HepG2 (cell line): ENCODE data around the gene MFAP3L. TPM values are rescaled to one million over a fixed set of nuclear protein-coding genes. Genes with fewer than 3 reads are reported as not detected.

Experiments used
- CENPBD1 ChIP-seq: sonication (generic); formaldehyde crosslinking; IDR thresholded peaks from 2 replicates; pipeline ENCODE4 v1.8.0; 2022; ENCODE audit warnings: missing genetic modification reagents, low read depth, mild to moderate bottlenecking, borderline replicate concordance
- CENPT ChIP-seq: sonication (generic); formaldehyde crosslinking; IDR thresholded peaks from 2 replicates; pipeline ENCODE4 v1.8.0; 2022; ENCODE audit warnings: low read depth, mild to moderate bottlenecking, moderate library complexity, missing genetic modification reagents
- IKZF5 ChIP-seq: IDR thresholded peaks from 2 replicates; pipeline ENCODE4 v1.6.1; 2018; ENCODE audit warnings: missing genetic modification reagents, mild to moderate bottlenecking, missing compliant biosample characterization
- MIER3 ChIP-seq: IDR thresholded peaks from 2 replicates; pipeline ENCODE4 v1.6.1; 2016; ENCODE audit warnings: missing compliant biosample characterization, borderline replicate concordance
- MLXIP ChIP-seq: sonication (generic); formaldehyde crosslinking; IDR thresholded peaks from 2 replicates; pipeline ENCODE4 v1.9.0; 2021; ENCODE audit warnings: missing genetic modification reagents, borderline replicate concordance
- PITX1 ChIP-seq: sonication (generic); formaldehyde crosslinking; IDR thresholded peaks from 2 replicates; pipeline ENCODE4 v1.5.1; 2020; ENCODE audit warnings: mild to moderate bottlenecking, missing genetic modification reagents
- RXRA ChIP-seq: sonication (generic); formaldehyde crosslinking; IDR thresholded peaks from 2 replicates; pipeline ENCODE4 v1.5.1; 2020; ENCODE audit warnings: missing genetic modification reagents
- SALL1 ChIP-seq: sonication (generic); formaldehyde crosslinking; IDR thresholded peaks from 2 replicates; pipeline ENCODE4 v1.8.0; 2022; ENCODE audit warnings: mild to moderate bottlenecking, missing genetic modification reagents
- SNAI1 ChIP-seq: sonication (generic); formaldehyde crosslinking; IDR thresholded peaks from 2 replicates; pipeline ENCODE4 v1.5.0; 2020; ENCODE audit warnings: mild to moderate bottlenecking, missing genetic modification reagents, borderline replicate concordance
- SOX5 ChIP-seq: IDR thresholded peaks from 2 replicates; pipeline ENCODE4 v1.6.1; 2016; ENCODE audit warnings: borderline replicate concordance
- TFAP4 ChIP-seq: sonication (generic); IDR thresholded peaks from 2 replicates; pipeline ENCODE4 v1.6.1; 2016; ENCODE audit warnings: low read depth, borderline replicate concordance
- ZC3H4 ChIP-seq: sonication (generic); formaldehyde crosslinking; IDR thresholded peaks from 2 replicates; pipeline ENCODE4 v1.4.0; 2020; ENCODE audit warnings: missing genetic modification reagents, borderline replicate concordance
- ZMYM4 ChIP-seq: sonication (generic); formaldehyde crosslinking; IDR thresholded peaks from 2 replicates; pipeline ENCODE4 v1.8.1; 2023; ENCODE audit warnings: mild to moderate bottlenecking, missing genetic modification reagents
- ZNF329 ChIP-seq: sonication (generic); formaldehyde crosslinking; IDR thresholded peaks from 2 replicates; pipeline ENCODE4 v1.9.0; 2021; ENCODE audit warnings: low read depth, mild to moderate bottlenecking, missing genetic modification reagents
- ZNF512B ChIP-seq: sonication (generic); formaldehyde crosslinking; IDR thresholded peaks from 2 replicates; pipeline ENCODE4 v1.5.1; 2020; ENCODE audit warnings: missing genetic modification reagents, mild to moderate bottlenecking, borderline replicate concordance
- polyA plus RNA-seq, 8 experiments: library from polyadenylated mRNA; depleted of rRNA in 3 of 8; stranded (reverse) in 7 of 8; unstranded in 1 of 8; fragments of >200 nt; fragmentation: Illumina TruSeq in 4 of 8; extraction: Trizol in 4 of 8; gene quantifications; 2 replicates each; pipeline versions ENCODE4 v1.2.1 to v1.2.3, GENCODE V29; 2011 to 2016; ENCODE audit warnings: low read depth in 4 of 8, missing spikeins in 1 of 8, mixed read lengths in 1 of 8; ENCODE audit not compliant: insufficient read depth in 1 of 8
- total RNA-seq, 5 experiments: library from RNA; depleted of rRNA; stranded (reverse); fragments of >200 nt; fragmentation: Illumina TruSeq; extraction: Trizol; gene quantifications; 2 replicates each; pipeline ENCODE4 v1.2.3, GENCODE V29; 2016; ENCODE audit warnings: low read depth in 1 of 5

The MFAP3L gene
- total and polyA plus RNA-seq, 2 of the 13 experiments (the other 11 are each of a cell fraction or from before 2014, with no cell fraction given): 1.5 to 3.6 TPM

GRCh38 chr4:169975838-169976796 is 50.1 kb downstream of the MFAP3L start (continued):
- TF ChIP-seq IKZF5 (0 out of 2 replicates have a peak, but pooled peaks have one; percentile 20), TFAP4 (no peak), SOX5 (CRISPR knock-in tag) (peak; percentile 57; the same call in 1 of the 2 replicates), ZNF512B (no peak), SNAI1 (CRISPR knock-in tag) (no peak), CENPT (CRISPR knock-in tag) (no peak), RXRA (CRISPR knock-in tag) (peak; percentile 41; the same call in 1 of the 2 replicates), ZNF329 (CRISPR knock-in tag) (no peak), MIER3 (CRISPR knock-in tag) (no peak), ZMYM4 (CRISPR knock-in tag) (no peak), PITX1 (peak; percentile 97), SALL1 (CRISPR knock-in tag) (peak; percentile 72), CENPBD1 (CRISPR knock-in tag) (no peak), ZC3H4 (CRISPR knock-in tag) (no peak), MLXIP (CRISPR knock-in tag) (no peak)
